HepG2 (cell line): ENCODE measurements around the gene LGALS1. TPM values are rescaled to one million over a fixed set of nuclear protein-coding genes. Genes with fewer than 3 reads are reported as not detected.

Experiments
- ATAC-seq: fragments of 200-7000 bp; cut with Tn5 transposase; 3 replicates; pipeline ENCODE4 v1.9.1; 2020; ENCODE audit warnings: mild to moderate bottlenecking, moderate library complexity
- BruUV-seq: library from RNA; stranded (reverse); fragments of 400-500 nt; replicated peaks from 2 replicates; lab custom pipeline; 2021; lab: Mats Ljungman, UMichigan
- CTCF ChIA-PET: fragments of 300-600 bp; formaldehyde crosslinking; extraction: SDS; loops from one replicate; lab custom pipeline; 2021; ENCODE audit warnings: low total read pairs, inconsistent platforms, low intra/inter-chr PET ratio; lab: Yijun Ruan, JAX
- POLR2A ChIA-PET: fragments of 350-600 bp; sonication (Branson Sonifier 250); formaldehyde crosslinking; loops from one replicate; lab custom pipeline; 2020; ENCODE audit warnings: antibody characterized with exemption, inconsistent platforms; lab: Yijun Ruan, JAX
- DNase-seq: peaks from one replicate; pipeline ENCODE4 v3.0.0-alpha.2; 2015; ENCODE audit warnings: low spot score
- FAIRE-seq: peaks from 3 replicates; lab custom pipeline; 2011; peaks lifted over from hg19 to GRCh38; lab: Jason Lieb, UNC
- H2AFZ ChIP-seq: one replicate; pipeline ENCODE4 v1.6.1; 2011; ENCODE audit warnings: low read length, inconsistent platforms
- H3K27ac ChIP-seq: fragments of 300-600 bp; 3 replicates; pipeline ENCODE4 v1.8.0; 2011; ENCODE audit warnings: mixed run types, mild to moderate bottlenecking, mixed read lengths, low read length, inconsistent platforms; ENCODE audit not compliant: insufficient read depth; ENCODE audit errors: extremely low read length
- H3K27me3 ChIP-seq, 2 experiments: fragments of 200-600 bp in 1 of 2; 2 replicates in 1 of 2; 3 replicates in 1 of 2; pipeline versions ENCODE4 v1.6.0 to v1.8.0; 2011; ENCODE audit warnings: low read length in 2 of 2, mild to moderate bottlenecking in 2 of 2, moderate library complexity in 2 of 2, inconsistent platforms in 1 of 2; ENCODE audit not compliant: insufficient read depth in 2 of 2, control insufficient read depth in 1 of 2
- H3K36me3 ChIP-seq, 2 experiments: fragments of 200-600 bp in 1 of 2; replicated peaks in 1 of 2; 2 replicates in 1 of 2; 3 replicates in 1 of 2; pipeline versions ENCODE4 v1.5.1 to v1.8.0; 2011; ENCODE audit warnings: low read length in 2 of 2, inconsistent platforms in 1 of 2; ENCODE audit not compliant: insufficient read depth in 2 of 2, control insufficient read depth in 1 of 2
- H3K4me1 ChIP-seq: 2 replicates; pipeline ENCODE4 v1.5.1; 2012; ENCODE audit warnings: low read length, inconsistent platforms; ENCODE audit not compliant: insufficient read depth
- H3K4me2 ChIP-seq: 2 replicates; pipeline ENCODE4 v1.6.0; 2011; ENCODE audit warnings: low read depth, low read length, inconsistent platforms
- H3K4me3 ChIP-seq, 3 experiments: fragments of 200-600 bp in 1 of 3; sonication (generic), shearing (Covaris generic) in 1 of 3; replicated peaks in 1 of 3; 2 replicates each; pipeline ENCODE4 v1.5.1; 2011 to 2016; ENCODE audit warnings: low read length in 3 of 3, inconsistent platforms in 2 of 3, low read depth in 2 of 3, mild to moderate bottlenecking in 2 of 3, control low read depth in 1 of 3, mixed read lengths in 1 of 3; ENCODE audit not compliant: insufficient read depth in 1 of 3
- H3K79me2 ChIP-seq: one replicate; pipeline ENCODE4 v1.6.1; 2011; ENCODE audit warnings: low read length, inconsistent platforms; ENCODE audit not compliant: insufficient read depth
- H3K9ac ChIP-seq: 2 replicates; pipeline ENCODE4 v1.6.0; 2011; ENCODE audit warnings: mild to moderate bottlenecking, low read depth, low read length, inconsistent platforms; ENCODE audit not compliant: insufficient read depth
- H3K9me3 ChIP-seq: 2 replicates; pipeline ENCODE4 v1.5.1; 2012; ENCODE audit warnings: mild to moderate bottlenecking, low read length
- H4K20me1 ChIP-seq: 2 replicates; pipeline ENCODE4 v1.6.0; 2011; ENCODE audit warnings: inconsistent platforms, mild to moderate bottlenecking, low read length, moderate library complexity; ENCODE audit not compliant: insufficient read depth
- BORCS8-MEF2B ChIP-seq: sonication (generic); formaldehyde crosslinking; IDR thresholded peaks from 2 replicates; pipeline ENCODE4 v1.8.0; 2022; ENCODE audit warnings: mild to moderate bottlenecking, missing genetic modification reagents
- GLI4 ChIP-seq: sonication (generic); formaldehyde crosslinking; IDR thresholded peaks from 2 replicates; pipeline ENCODE4 v1.5.1; 2020; ENCODE audit warnings: missing genetic modification reagents, mild to moderate bottlenecking, moderate library complexity, borderline replicate concordance
- HDAC6 ChIP-seq: fragments of 200-600 bp; sonication (generic); IDR thresholded peaks from 2 replicates; pipeline ENCODE4 v1.7.0; 2017; ENCODE audit warnings: mild to moderate bottlenecking, antibody characterized with exemption, low read length, low read depth
- KMT2B ChIP-seq: IDR thresholded peaks from 2 replicates; pipeline ENCODE4 v1.6.1; 2016; ENCODE audit warnings: missing genetic modification reagents, missing compliant biosample characterization
- MED1 ChIP-seq: sonication (generic); formaldehyde crosslinking; IDR thresholded peaks from 2 replicates; pipeline ENCODE4 v1.4.0; 2020; ENCODE audit warnings: missing genetic modification reagents
- SALL2 ChIP-seq: sonication (generic); formaldehyde crosslinking; IDR thresholded peaks from 2 replicates; pipeline ENCODE4 v1.8.1; 2023; ENCODE audit warnings: mild to moderate bottlenecking, missing genetic modification reagents, inconsistent platforms
- SMC3 ChIP-seq: IDR thresholded peaks from 2 replicates; pipeline ENCODE4 v1.6.1; 2011; ENCODE audit warnings: low read length, improper control_type of control experiment
- ZBTB8A ChIP-seq: sonication (generic); formaldehyde crosslinking; IDR thresholded peaks from 2 replicates; pipeline ENCODE4 v1.4.0; 2020; ENCODE audit warnings: mild to moderate bottlenecking, low read depth, missing genetic modification reagents, borderline replicate concordance
- ZMYM2 ChIP-seq: sonication (generic); formaldehyde crosslinking; IDR thresholded peaks from 2 replicates; pipeline ENCODE4 v1.8.0; 2022; ENCODE audit warnings: mild to moderate bottlenecking, missing genetic modification reagents
- ZNF256 ChIP-seq: sonication (generic); formaldehyde crosslinking; conservative IDR thresholded peaks from 2 replicates; pipeline ENCODE4 v1.4.0; 2020; ENCODE audit warnings: missing genetic modification reagents
- ZSCAN25 ChIP-seq: sonication (generic); formaldehyde crosslinking; IDR thresholded peaks from 2 replicates; pipeline ENCODE4 v1.8.0; 2022; ENCODE audit warnings: mild to moderate bottlenecking, missing genetic modification reagents
- WGBS: methylation state at CpG from one replicate; pipeline ENCODE4 v1.1.6; 2017; ENCODE audit warnings: low lambda C conversion rate; 5-methylcytosine and 5-hydroxymethylcytosine counted together
- in situ Hi-C: cut with HindIII; loops from 2 replicates; pipeline ENCODE4 v1.10.0; 2017; ENCODE audit warnings: low pct_unique_long_range_greater_than_20kb; ENCODE audit not compliant: extremely low pct_ligation_motif_present
- intact Hi-C: fragments of 100-400 bp; cut with micrococcal nuclease; formaldehyde crosslinking; loops from one replicate; pipeline ENCODE4 v1.10.0; 2022; ENCODE audit not compliant: unreplicated experiment
- polyA plus RNA-seq, 8 experiments: library from polyadenylated mRNA; depleted of rRNA in 3 of 8; stranded (reverse) in 7 of 8; unstranded in 1 of 8; fragments of >200 nt; fragmentation: Illumina TruSeq in 4 of 8; extraction: Trizol in 4 of 8; gene quantifications; 2 replicates each; pipeline versions ENCODE4 v1.2.1 to v1.2.3, GENCODE V29; 2011 to 2016; ENCODE audit warnings: low read depth in 4 of 8, missing spikeins in 1 of 8, mixed read lengths in 1 of 8; ENCODE audit not compliant: insufficient read depth in 1 of 8
- total RNA-seq, 5 experiments: library from RNA; depleted of rRNA; stranded (reverse); fragments of >200 nt; fragmentation: Illumina TruSeq; extraction: Trizol; gene quantifications; 2 replicates each; pipeline ENCODE4 v1.2.3, GENCODE V29; 2016; ENCODE audit warnings: low read depth in 1 of 5
- TF ChIP-seq, protein P1 (sequence below): sonication (generic); formaldehyde crosslinking; IDR thresholded peaks from 2 replicates; pipeline ENCODE4 v1.4.0; 2020; ENCODE audit warnings: mild to moderate bottlenecking, missing genetic modification reagents
- TF ChIP-seq, protein P2 (sequence below), 2 experiments: sonication (generic) in 1 of 2; formaldehyde crosslinking in 1 of 2; IDR thresholded peaks; 2 replicates each; pipeline versions ENCODE4 v1.4.0 to v1.6.1; 2018 to 2020; ENCODE audit warnings: missing genetic modification reagents in 2 of 2, borderline replicate concordance in 1 of 2, low read depth in 1 of 2, mild to moderate bottlenecking in 1 of 2, missing biosample characterization in 1 of 2

LGALS1 gene
- total and polyA plus RNA-seq, 2 of the 13 experiments (the other 11 are each of a cell fraction or from before 2014, with no cell fraction given) = 103 to 858 TPM

DNA sequence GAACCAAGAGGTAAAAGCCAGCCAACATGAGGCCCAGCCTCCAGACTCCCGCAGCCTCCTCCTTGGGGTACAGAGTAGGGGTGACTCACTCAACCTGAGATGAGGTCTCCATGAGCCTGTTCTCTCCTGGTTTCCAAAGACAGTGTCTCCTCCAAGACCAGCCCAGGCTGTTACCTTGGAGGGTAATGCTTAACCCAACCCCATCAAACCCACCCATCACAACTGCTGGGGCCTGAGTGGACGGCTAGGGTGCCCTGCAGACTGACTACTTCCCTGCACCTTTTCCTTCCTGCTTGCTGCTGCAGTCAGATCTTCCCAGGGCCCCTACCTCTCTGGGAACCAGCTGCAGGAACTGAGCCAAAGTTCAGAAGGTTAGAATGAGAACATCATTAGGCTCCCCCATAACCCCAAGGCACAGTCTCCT lies 5.6 kb downstream of the LGALS1 start:
- Histone ChIP-seq H3K27ac (no peak overlapping the region), H3K4me3 (no peak overlapping the region), H3K36me3 (peaks cover 0 to 2% of the 10 kb centered on the region in 2 experiments; a peak in 1 of 5 replicates), H3K4me2 (no peak overlapping the region), H2AFZ (no peak overlapping the region), H3K9ac (no peak overlapping the region), H4K20me1 (no peaks in the 10 kb centered on the region), H3K79me2 (no peaks in the 10 kb centered on the region), H3K4me1 (peaks cover 65% of the 10 kb centered on the region), H3K27me3 (no peaks in the 10 kb centered on the region), H3K9me3 (no peaks in the 10 kb centered on the region)
- FAIRE-seq (no peak), DNase-seq (no peak), ATAC-seq (no peak)
- ChIA-PET CTCF (interaction anchor here (1.2 to 3.0 kb wide), 4 partner anchors 21 to 57 kb away, joined by 3 to 21 read pairs (median 7); no protein-coding TSS in a partner anchor), POLR2A (interaction anchor here (0.5 to 2.2 kb wide), 6 partner anchors 16 to 96 kb away, joined by 3 to 14 read pairs (median 5); partner anchors contain the start of genes GGA1 and PDXP)
- intact Hi-C loops = loop anchor here (1.0 to 5.0 kb wide), 5 partner anchors 20 to 144 kb away; no protein-coding TSS in a partner anchor
- TF ChIP-seq ZBTB8A (CRISPR knock-in tag) (no peak), ZMYM2 (no peak), BORCS8-MEF2B (CRISPR knock-in tag) (no peak), ZNF256 (CRISPR knock-in tag) (no peak), MED1 (0 out of 2 replicates have a peak, but pooled peaks have one; percentile 3)
- TF ChIP-seq, protein P1, sequence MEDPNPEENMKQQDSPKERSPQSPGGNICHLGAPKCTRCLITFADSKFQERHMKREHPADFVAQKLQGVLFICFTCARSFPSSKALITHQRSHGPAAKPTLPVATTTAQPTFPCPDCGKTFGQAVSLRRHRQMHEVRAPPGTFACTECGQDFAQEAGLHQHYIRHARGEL (CRISPR knock-in tag) = no peak
- in situ Hi-C loops = no loop called here
- BruUV-seq = no TSS peak
- 73% methylated on average over 2 of the region's 2 CpGs for WGBS

DNA sequence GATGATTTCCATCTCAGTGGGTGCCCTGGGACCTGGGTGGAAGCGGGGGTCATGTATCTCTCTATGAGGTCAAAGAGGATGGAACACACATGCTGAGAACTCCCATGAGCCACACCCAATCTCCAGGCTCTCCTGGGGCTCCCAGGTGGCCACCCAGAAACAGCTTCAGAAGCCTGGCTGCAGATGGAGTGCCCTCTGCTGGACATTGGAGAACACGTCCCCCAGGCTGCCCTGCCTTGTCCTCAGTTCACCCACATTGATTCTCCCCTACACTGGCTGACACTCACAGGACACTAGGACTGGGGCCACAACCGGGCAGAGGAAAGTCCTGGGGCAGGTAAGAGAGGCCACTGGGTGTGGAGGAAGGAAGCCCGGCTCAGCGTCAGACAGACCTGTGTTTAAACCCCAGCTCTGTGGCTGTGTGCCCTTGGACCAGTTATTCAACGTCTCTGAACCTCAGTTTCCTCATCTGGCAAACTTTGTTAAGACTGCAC lies 6.2 kb downstream of the LGALS1 start:
- DNase-seq = peak; percentile 64
- 13% methylated on average over 4 of the region's 6 CpGs for WGBS
- Histone ChIP-seq H3K9ac (no peak overlapping the region), H2AFZ (no peak overlapping the region), H3K27me3 (no peaks in the 10 kb centered on the region), H3K4me1 (peaks cover 59% of the 10 kb centered on the region), H3K27ac (no peak overlapping the region), H3K36me3 (peaks cover 0 to 2% of the 10 kb centered on the region in 2 experiments; a peak in 1 of 5 replicates), H3K4me2 (peak overlapping the region; percentile 21; the same call in 1 of the 2 replicates), H3K9me3 (no peaks in the 10 kb centered on the region), H3K4me3 (no peak overlapping the region), H3K79me2 (peaks cover under 1% of the 10 kb centered on the region), H4K20me1 (no peaks in the 10 kb centered on the region)
- ATAC-seq = peak; percentile 62
- in situ Hi-C loops = no loop called here
- FAIRE-seq = peak; percentile 70
- intact Hi-C loops = loop anchor here (1.0 to 5.0 kb wide), 5 partner anchors 20 to 144 kb away; no protein-coding TSS in a partner anchor
- no TSS peak for BruUV-seq
- CTCF ChIA-PET = interaction anchor here (0.7 to 3.0 kb wide), 5 partner anchors 20 to 143 kb away, joined by 3 to 21 read pairs (median 7); no protein-coding TSS in a partner anchor
- POLR2A ChIA-PET = interaction anchor here (0.5 to 2.2 kb wide), 7 partner anchors 17 to 96 kb away, joined by 3 to 14 read pairs (median 3); partner anchors contain the start of genes GGA1 and PDXP
- TF ChIP-seq, protein P2, sequence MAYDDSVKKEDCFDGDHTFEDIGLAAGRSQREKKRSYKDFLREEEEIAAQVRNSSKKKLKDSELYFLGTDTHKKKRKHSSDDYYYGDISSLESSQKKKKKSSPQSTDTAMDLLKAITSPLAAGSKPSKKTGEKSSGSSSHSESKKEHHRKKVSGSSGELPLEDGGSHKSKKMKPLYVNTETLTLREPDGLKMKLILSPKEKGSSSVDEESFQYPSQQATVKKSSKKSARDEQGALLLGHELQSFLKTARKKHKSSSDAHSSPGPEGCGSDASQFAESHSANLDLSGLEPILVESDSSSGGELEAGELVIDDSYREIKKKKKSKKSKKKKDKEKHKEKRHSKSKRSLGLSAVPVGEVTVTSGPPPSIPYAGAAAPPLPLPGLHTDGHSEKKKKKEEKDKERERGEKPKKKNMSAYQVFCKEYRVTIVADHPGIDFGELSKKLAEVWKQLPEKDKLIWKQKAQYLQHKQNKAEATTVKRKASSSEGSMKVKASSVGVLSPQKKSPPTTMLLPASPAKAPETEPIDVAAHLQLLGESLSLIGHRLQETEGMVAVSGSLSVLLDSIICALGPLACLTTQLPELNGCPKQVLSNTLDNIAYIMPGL (CRISPR knock-in tag; IDR thresholded peaks at IDR 0.05; ENCODE audit: borderline replicate concordance in 1 of 2, low read depth in 1 of 2) = peak in 1 of 2 experiments; percentile 48; a peak in 1 of 4 replicates
- TF ChIP-seq ZSCAN25 (CRISPR knock-in tag) = peak; percentile 86
- peak; percentile 68 for TF ChIP-seq SMC3
- TF ChIP-seq HDAC6 = no peak
- TF ChIP-seq GLI4 (CRISPR knock-in tag) = no peak
- 0 out of 2 replicates have a peak, but pooled peaks have one; percentile 32 for TF ChIP-seq KMT2B (CRISPR knock-in tag)
- no peak for TF ChIP-seq SALL2 (CRISPR knock-in tag)
